GM21528 (cell line): ENCODE data around the gene ZSCAN18.

ENCODE experiments used
- ATAC-seq: cut with Tn5 transposase; IDR thresholded peaks from one replicate; pipeline ENCODE4 v1.9.1; 2021; ENCODE audit warnings: mild to moderate bottlenecking, moderate library complexity; ENCODE audit not compliant: unreplicated experiment, low FRiP score

ZSCAN18 gene

GRCh38 chr19:58046856-58047255 lies 51.2 kb downstream of the ZSCAN18 start:
- ATAC-seq = no peak

GRCh38 chr19:58045411-58046050 lies 52.5 kb downstream of the ZSCAN18 start:
- ATAC-seq = no peak

- no peak for ATAC-seq
Observed at GRCh38 chr19:58044886-58045285, 53.1 kb downstream of the ZSCAN18 start.

DNA sequence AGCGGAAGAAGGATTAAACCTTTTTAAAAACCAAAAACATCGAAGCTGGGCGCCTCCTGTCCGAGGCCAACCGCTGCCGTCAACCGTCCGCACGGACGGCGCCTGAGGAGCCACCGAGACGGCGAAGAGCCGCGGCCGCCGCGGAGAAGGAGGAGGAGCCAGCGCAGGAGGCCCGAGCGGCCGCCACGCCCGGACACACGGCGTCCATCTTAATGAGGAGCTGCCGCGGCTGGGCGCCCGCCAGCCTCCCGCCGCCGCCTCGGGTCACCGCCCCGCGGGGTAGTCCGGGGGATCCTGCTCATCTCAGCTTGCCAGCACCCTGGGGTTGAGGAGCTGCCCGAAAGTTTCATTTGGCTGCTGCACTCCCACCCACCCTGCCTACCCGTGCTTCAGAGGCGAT lies 53.6 kb downstream of the ZSCAN18 start:
- no peak for ATAC-seq

DNA sequence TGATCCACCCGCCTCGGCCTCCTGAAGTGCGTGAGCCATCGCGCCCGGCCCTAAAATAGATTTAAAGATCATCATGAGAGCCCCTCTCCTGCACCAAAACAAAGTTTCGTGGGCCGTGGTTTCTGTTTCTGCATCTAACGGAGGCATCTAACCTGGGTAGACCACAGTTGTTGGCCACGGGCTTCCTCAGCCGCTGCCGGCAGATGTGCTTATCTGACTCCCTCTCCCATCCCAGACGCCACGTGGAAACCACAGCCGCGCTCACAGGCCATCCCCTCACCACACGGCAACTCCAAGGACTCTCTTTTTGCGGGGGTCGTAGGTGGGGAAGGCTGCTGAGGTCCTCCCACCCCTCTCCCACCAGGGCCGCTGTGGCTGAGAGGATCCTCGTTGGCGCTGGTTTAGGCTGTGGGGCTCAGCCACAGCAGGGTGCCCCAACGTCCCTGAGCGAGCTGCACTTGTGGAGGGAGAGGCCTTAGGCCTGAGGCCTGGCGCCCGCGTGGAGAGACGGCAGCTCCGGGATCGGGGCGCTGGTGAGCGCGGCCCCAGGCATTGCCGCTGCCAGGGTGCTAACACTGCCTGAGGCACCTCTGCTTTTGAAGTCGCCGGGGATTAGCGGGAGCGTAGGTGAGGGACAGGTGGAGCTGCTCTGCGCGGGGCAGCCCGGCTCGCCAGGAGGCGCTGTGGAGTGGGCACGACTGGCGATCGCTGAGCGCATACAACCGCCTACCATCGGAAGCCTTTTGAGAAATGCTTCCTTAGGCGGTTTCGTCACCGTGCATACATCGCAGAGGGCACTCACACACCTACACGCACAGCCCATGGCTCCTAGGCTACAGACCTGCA lies 55.3 kb downstream of the ZSCAN18 start:
- no peak for ATAC-seq

GRCh38 chr19:58040751-58041525 lies 57.1 kb downstream of the ZSCAN18 start:
- ATAC-seq = no peak

- no peak for ATAC-seq
Observed at GRCh38 chr19:58038688-58039204, 59.3 kb downstream of the ZSCAN18 start.

DNA sequence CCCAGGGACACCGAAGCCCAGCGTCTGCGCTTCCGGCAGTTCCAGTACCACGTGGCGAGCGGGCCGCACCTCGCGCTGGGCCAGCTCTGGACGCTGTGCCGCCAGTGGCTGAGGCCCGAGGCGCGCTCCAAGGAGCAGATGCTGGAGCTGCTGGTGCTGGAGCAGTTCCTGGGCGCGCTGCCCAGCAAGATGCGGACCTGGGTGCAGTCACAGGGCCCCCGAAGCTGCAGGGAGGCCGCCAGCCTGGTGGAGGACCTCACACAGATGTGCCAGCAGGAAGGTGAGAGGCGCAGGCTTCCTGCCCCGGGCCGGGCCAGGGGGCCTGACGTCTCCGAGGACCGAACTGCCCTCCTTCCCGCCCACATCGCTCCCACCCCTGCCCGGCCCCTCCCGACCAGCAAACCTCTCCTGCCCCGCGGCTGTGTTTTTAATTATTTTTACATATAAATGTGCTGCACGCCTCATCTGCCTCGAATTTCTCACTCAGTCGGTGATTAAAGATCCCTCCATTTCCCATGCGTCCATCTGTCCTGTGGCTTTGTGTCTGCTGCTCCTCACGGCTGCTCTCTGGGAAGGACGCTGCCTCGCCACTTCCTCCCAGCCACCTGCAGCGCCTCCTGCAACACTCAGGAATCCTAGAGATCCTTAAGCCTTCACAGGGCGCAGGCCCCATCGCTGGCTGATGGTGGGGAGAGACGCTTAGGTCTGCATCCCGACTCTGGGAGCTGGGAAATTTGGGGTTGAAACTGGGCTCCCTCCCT lies 59.9 kb downstream of the ZSCAN18 start:
- ATAC-seq = no peak

DNA sequence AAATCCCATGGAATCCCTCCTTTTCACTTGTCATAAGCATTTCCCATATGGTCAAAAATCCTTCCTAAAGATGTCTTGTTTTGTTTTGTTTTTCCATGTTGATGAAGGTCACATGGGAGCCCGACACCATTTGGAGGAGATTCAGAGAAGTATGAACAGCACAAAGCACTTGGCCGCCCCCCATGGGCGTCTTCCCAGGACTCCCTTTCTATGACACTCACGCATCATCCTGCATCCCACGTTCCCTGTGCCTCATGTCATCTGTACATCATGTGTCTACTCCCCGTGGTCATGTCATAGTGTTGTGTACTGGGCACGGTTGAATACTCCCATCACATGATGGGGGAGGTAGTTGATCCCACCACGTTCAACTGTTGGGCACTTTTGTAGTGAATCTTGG lies 62.2 kb downstream of the ZSCAN18 start:
- no peak for ATAC-seq

DNA sequence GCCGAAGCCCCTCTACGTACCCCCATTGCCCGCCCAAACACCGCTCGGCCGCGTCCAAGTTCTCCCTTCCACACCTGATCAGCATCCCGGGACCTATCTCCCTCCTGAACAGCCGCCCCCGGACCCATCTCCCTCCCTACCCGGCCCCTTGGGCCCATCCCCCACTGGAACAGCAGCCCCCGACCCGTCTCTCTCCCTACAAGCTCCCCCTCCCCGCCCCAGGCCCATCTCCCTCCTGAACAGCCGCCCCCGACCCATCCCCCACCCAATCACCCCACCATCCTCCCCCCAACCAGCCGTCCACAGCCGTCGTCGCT lies 63.6 kb downstream of the ZSCAN18 start:
- ATAC-seq = no peak
